ENCODE measurements around the gene NR2F1-AS1. TPM values are rescaled to one million over a fixed set of nuclear protein-coding genes. Genes with fewer than 3 reads are reported as not detected.

Gene NR2F1-AS1
- total RNA-seq, 1 donor = 11.8 TPM

- TF ChIP-seq CTCF (IDR thresholded peaks at IDR 0.05; ENCODE audit: insufficient read depth, low read length) = no peak
- no peak for DNase-seq (ENCODE audit: low read depth)
- H3K4me3 ChIP-seq (ENCODE audit: low read depth, low read length) = no peak overlapping the region
Measured at GRCh38 chr5:93616538-93617174, 35.6 kb upstream of the NR2F1-AS1 start.

- H3K4me3 ChIP-seq (ENCODE audit: low read depth, low read length) = no peak overlapping the region
- no peak for TF ChIP-seq CTCF (IDR thresholded peaks at IDR 0.05; ENCODE audit: insufficient read depth, low read length)
- no peak for DNase-seq (ENCODE audit: low read depth)
Measured at GRCh38 chr5:93612855-93613243, 31.8 kb upstream of the NR2F1-AS1 start.

- DNase-seq (ENCODE audit: low read depth) = no peak
- TF ChIP-seq CTCF (IDR thresholded peaks at IDR 0.05; ENCODE audit: insufficient read depth, low read length) = no peak
- no peak overlapping the region for H3K4me3 ChIP-seq (ENCODE audit: low read depth, low read length)
Measured at GRCh38 chr5:93611976-93612854, 31.2 kb upstream of the NR2F1-AS1 start.

GRCh38 chr5:93611273-93611975 is 30.4 kb upstream of the NR2F1-AS1 start:
- no peak overlapping the region for H3K4me3 ChIP-seq (ENCODE audit: low read depth, low read length)
- no peak for TF ChIP-seq CTCF (IDR thresholded peaks at IDR 0.05; ENCODE audit: insufficient read depth, low read length)
- DNase-seq (ENCODE audit: low read depth) = no peak

GRCh38 chr5:93610581-93611272 is 29.7 kb upstream of the NR2F1-AS1 start:
- no peak for TF ChIP-seq CTCF (IDR thresholded peaks at IDR 0.05; ENCODE audit: insufficient read depth, low read length)
- DNase-seq (ENCODE audit: low read depth) = no peak
- no peak overlapping the region for H3K4me3 ChIP-seq (ENCODE audit: low read depth, low read length)

GRCh38 chr5:93609762-93610161 is 28.7 kb upstream of the NR2F1-AS1 start:
- H3K4me3 ChIP-seq (ENCODE audit: low read depth, low read length) = no peak overlapping the region
- no peak for TF ChIP-seq CTCF (IDR thresholded peaks at IDR 0.05; ENCODE audit: insufficient read depth, low read length)
- no peak for DNase-seq (ENCODE audit: low read depth)

Measured in fibroblast of the aortic adventitia (primary cell).